GM04504 (cell line): ENCODE data around the gene ARMH3.

Experiments
- DNase-seq: peaks from one replicate; pipeline ENCODE4 v3.0.0-alpha.2; 2012; ENCODE audit warnings: low read depth

Gene ARMH3

DNA sequence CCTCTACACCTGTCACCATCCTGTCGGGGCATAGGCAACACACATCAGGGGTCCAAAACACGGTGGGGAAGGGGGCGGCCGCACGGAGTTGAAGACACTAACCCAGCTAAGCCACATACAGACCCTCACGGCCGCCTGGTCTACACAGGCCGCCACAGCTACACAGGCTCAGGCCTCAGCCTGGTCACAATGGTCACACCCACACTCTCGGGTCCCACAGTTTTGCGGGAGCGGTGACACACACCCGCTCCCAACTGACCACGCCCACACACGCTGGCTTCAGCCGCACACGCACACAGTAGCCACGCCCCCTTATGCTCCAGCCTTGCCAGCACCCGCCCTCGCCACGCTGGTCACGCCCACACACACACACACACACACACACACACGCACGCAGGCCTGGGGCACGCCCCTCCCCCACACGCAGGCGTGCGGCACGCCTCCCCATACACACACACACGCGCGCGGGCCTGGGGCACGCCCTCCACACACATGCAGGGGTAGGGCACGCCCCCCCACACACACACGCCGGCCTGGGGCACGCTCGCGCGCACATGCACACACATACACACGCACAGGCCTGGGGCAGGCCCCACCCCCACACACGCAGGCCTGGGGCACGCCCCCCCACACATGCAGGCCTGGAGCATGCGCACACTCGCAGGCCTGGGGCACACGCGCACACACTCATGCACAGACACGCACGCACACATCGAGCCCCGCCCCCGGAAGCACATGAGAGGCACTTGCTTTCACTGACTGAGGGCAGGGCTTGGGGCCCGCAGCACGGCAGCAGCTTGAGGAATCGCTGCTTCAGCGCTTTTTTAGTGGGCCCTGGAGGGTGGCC lies 225.4 kb downstream of the ARMH3 start:
- DNase-seq: peak; percentile 68

DNA sequence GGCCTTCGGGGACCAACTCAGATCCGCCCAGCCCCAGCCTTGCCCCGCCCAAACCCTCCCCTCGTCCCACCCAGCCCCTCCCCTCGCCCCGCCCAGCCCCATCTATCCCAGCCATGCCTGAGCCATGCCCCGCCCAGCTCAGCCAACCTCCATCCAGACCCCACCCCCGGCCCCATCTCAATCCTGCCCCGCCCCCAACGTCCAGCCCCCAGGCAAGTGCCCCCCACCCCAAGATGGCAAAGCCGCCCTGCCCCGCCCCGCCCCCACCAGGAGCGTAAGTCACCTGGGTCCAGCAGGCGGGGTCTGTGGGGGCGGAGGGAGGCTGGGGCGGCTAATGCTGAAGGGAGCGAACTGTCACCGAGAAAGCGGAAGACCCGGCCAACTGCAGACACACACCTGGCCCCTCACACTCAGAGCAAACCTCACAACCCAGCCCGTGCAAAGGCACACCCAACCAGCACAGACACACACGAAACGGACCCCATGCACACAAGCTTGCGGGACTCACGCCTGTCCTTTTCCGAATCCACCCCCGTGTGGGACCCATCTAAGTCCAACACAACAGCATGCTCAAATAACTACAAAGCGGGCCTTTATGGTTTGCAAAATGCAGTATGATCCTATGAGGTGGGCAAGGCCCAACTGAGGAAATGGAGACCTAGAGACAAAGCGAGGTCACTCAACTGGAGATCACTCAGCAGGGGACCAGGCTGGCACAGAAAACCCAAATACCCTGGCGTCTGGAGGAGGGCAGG lies 226.2 kb downstream of the ARMH3 start:
- no peak for DNase-seq

DNA sequence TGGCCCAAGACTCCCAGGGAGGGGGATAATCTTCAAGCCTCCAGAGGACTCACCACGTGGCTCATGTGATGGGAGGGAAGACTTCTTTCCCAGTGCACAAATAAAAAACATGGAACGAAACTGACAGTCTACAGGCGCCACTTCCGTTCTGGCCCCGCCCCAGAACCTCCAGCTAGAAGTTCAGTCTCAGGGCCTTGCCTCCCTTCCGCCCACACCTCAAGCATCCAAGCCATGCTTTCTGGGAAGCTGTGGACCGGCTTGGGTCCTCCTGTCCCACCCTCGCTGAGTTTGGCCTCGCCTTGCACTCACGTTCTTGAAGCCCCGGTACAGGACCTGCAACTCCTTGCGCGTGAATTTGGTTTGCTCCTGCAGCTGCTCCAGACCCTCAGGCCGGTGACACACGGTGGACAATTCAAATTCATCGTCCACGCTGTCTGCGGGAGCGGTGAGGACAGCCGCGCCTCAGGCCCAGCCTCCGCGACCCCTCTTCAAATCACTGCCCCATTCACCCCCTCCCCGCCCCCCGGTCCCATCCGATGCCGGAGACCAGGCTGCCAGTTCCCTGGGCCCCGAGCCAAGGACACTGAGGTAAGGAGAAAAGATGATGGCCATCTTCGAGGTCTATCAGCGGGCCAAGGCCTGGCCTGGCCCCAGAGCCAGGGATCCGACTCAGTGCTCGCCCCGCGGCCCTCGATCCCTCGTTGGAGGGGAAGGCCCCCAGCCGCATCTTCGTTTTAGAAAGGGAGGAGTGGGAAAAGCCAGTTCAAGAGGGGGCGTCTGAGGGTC lies 227.0 kb downstream of the ARMH3 start:
- no peak for DNase-seq

DNA sequence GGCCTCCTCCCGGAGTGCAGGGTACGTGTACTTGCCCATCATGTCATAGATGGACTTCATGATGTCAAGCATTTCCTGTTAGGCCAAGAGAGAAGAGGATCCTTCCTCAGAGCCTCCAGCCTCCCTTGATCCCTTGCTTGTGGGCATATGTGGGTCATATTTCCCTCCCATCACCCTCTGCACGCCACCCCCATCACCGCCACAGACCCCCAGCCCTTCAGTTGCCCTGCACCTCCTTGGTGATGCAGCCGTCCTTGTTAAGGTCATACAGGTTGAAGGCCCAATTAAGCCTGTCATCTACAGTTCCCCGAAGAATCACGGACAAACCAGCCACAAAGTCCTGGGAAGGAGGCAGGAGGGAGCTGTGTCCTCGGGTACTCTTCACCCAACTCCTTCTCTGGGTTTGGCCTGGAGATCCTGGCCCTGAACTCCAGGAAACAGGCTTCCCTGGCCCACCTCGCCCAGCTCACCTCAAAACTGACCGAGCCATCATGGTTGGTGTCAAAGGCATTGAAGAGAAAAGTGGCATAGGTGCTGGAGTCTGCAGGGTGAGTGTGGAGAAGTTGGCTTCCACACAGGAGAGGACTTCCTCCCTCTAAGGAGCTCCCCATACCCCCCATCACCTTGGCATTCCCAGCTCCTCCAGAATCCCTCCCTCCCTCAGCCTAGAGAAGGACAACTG lies 227.9 kb downstream of the ARMH3 start:
- DNase-seq: no peak

DNA sequence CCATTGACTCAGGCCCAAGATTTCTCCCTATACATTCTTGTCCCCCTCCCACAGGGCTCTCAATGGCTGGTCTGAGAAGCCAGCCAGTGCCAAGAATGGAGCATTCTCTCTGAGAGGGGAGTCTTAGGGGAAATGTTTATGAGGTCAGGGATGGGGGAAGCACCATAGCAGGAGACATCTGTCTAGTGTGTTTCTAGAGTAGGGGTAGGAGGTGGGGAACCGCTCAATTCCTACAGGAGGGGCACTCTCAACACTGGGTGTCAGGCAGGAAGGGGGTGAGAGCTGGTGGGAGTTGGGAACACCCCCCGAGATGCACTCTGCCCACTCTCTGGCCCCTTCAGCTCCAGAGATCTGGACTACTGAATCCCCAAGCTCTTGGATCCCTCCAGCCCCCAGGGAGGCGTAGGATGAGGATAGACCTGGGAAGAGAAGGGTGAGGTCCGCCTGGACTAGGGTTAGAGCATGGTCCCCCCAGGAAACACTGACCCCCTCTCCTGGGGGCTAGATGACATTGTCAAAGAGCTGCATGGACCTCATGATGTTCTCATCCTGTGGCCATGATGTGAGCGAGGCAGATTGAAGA lies 229.0 kb downstream of the ARMH3 start:
- no peak for DNase-seq

DNA sequence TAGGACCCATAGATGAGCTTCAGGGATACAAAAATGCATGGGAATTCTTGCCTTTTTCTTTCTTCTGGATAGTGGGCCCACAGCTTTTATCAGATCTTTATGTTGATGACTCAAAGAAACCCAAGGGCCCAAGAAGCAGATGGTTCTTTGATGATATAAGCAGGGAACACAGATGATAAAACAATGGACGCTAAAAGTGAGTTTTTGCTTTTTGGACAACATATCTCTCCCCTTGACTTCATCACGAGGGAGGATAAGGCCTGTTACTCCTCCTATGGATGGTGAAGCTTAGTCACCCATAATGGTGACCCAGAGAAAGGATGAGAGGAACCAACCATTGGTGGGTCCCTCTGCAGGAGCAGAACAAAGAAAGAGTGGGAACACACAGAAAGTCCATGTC lies 231.2 kb downstream of the ARMH3 start:
- no peak for DNase-seq

DNA sequence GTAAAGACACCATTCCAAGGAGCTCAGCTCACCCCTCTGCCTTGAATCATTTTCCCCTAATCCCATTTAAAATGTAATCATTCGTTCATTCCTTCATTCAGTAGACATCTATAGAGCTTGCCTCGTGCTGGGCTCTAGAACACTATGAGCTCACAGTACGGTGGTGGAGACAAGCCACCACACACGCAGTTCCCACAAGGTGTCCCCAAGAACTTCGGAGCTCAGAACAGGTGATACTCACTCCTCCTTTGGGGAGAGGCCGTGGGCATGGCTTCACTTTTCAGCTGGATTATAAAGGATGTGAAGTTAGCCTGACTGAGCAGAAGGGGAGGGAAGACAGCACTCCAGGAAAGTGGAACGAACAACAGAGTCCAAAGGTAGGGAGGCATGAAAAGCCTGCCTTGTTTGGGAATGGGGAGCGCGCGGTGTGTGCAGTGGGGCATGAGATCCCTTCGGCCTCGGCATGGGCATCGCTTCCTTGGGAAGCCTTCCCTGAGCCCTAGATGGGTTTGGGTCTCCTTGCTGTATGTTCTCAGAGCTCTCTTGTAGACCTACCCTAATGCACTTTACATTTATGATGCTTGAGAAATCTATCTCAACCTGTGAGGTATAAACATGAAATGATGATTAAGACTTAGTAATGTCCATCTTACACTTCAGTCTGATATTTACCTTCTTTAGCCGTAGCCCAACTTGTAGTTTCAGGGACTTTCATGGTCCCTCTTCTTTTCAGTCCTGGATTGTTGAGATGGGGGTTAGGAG lies 236.9 kb downstream of the ARMH3 start:
- DNase-seq: no peak

DNA sequence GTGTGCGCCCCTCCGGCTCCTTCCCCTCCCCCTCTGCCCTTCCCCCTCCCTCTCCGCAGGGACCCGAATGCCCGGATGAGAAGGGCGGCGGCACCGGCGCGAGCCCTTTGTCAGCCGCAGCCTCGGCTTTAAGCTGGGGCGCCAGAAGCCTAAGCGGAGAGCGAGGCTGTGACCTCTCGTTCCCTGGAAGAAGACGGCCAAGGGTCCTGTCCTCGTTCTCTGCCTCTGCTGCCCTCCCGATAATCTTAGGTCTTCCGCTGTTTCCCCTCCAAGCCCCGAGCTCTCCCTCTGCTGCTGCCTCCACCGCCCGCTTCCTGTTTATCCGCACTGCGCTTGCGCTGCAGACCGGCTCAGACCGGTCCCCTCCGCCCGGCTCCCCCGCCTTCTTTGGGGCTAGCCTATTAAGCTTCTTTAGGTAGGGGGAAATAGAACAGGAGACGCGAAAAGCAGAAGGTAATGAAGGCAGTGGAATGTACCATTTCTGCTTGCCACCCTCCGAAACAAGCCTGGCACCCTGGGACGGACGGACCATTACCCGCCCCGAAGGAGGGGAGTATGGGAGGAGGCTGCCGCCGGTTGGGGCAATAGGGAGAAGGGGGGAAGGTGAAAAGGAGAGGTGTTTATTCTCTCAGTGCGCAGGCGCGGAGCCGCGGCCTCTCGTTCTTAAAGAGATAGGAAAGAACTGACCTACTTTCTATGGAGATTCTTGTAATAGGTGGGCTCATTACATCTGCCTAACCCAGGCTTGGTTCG lies 237.7 kb downstream of the ARMH3 start, which contains the start of gene OGA:
TSS of gene OGA (minus strand) at position 326 of the 753 bp plus-strand sequence. CDS start 422 bp downstream, outside the sequence.
- DNase-seq: peak; percentile 100

DNA sequence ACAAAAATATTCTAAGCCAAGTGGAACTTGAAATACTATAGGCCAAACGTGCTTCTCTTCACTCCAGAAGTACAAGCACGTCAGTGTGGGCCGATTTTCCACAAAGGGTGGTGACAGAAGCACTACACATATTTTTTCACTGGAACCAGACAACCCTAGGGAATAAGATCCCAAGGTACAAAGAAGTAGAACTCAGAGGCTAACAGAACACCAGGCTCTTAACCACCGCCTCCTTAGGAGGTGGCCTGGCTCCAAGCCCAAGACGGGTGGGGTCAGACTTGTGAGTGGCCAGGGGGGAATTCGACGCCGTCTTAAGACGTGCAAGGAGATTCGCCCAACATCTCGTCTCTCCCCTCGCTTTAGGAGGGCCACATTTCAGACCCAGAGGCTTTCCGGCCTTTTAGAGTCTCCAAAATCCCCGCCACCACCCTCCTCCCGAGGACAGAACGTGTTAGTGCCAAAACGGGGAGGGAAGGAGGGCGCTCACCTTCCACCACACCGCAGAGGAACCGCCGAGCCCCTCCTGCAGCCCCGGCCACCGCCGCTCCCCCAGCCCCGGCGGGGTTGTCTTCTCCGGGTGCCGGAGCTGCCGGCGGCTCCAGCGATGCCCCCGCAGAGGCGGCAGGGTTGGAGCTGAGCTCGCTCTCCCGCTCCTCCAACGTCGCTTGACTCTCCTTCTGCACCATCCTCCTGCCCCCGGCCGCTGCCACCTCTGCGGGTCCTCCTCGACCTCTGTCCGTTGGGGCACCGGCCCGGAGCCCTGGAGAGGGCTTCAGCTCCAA lies 238.4 kb downstream of the ARMH3 start:
- DNase-seq: peak; percentile 88

DNA sequence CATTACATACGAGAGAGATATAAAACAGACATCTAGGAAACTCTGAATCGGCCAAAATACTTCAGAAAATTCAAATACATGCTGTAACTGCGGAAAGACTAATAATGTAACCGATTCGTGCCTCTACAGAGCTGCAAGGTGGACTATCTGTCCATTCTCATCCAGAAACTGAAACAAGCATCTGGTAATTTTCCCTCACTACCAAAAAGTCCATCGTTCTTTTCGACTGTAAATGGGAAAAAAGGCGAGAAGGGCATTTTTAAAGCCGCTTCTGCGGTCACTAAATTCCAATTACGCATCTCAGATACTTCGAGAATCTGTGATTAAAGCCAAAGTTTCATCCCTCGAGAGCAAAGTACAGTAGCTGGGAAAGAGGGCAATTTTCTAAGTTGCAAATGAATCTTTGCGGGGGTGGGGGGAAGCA lies 239.0 kb downstream of the ARMH3 start:
- no peak for DNase-seq

DNA sequence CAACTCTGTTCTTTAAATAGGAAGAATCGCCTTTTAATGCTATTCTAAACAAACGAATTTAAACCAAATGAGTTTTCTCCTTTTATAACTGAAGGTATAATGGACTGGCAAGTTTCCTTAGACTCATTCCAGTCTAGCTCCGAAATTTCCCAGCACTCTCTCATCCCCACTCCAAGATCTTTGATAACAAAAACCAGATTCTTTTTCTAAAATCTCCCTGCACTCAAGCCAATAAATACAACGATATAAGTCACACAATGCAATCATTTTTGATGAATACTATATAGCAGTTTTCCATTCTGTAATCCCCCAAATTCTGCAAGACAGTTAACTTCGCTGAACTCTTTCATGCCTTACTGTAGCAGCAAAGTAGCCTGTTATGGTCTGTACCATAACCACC lies 239.6 kb downstream of the ARMH3 start:
- DNase-seq: no peak

DNA sequence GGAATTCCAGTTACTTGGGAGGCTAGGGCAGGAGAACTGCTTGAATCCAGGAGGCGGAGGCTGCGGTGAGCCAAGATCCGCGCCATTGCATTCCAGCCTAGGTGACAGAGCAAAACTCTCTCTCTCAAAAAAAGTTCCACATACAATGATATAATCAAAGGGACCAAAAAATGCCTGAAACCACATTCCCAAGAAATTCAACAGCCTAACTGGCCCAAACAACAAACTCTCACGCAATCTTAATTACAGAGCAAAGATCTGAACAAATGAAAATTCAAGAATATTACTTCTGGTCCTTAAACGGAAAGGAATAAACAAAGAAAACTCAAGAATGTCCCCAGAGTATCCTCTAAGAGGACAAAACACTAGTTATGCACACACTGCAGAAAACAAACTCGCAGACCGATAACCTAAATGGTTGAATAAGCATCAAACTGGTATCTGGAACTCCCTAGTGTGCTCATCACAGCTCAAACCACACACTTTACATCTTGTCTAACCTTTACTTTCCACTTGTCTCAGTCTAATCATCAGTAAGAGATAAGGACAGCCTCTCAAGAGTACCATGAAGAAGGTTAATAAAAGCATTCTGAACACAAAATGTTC lies 241.4 kb downstream of the ARMH3 start:
- DNase-seq: no peak

DNA sequence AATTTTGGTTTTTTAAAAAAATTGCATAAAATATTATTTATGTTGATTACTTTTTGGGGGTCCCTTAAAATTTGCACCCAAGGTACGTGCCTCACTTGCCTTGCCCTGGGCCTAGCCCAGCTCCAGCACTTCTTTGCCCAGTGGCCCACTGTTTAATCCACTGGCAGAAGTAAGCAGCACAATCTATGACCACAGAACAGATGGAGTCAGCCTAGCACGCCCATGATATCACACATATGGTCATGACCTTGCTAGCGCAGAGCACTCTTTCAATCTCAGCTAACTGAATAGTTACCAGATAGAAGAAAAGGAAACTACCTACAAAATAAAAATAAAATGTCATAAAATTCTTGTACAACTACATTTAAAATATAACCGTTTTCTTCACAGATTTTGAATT lies 243.4 kb downstream of the ARMH3 start:
- no peak for DNase-seq

DNA sequence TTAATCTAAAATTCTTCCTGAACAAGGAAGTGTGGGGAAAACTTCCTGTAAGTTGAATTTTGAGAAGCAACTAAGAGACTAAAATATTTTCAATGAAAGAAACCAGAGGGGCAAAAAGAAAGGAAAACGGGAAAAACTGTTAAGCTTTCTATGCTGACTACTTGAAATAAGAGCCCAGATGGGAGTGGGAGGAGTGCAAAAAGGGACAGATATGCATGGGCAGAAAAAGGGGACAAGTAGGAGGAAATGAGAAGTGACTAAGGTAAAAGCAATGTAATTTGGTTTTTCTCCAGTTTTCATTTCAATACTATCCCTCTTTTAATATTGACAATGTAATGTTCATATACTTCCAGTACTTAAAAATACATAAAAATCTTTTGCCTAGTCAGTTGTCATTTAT lies 248.8 kb downstream of the ARMH3 start:
- DNase-seq: no peak

DNA sequence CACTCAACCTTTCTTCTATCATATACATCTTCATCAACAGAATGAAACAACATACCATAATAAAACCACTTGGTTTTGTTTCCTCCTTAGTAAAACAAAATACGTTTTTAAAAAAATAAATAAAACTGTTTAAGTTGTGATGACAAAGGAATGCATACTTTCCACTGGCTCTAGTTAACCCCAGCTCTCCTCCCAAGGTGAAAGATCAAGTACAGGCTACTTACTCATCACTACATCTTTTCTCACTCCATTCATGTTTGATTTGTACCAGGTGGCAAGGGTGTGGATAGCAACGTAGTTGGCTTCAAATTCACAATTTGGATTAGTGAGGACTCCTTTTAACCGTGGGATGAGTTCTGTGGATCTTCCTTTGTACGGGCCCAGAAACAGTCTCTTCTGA lies 252.5 kb downstream of the ARMH3 start:
- no peak for DNase-seq

DNA sequence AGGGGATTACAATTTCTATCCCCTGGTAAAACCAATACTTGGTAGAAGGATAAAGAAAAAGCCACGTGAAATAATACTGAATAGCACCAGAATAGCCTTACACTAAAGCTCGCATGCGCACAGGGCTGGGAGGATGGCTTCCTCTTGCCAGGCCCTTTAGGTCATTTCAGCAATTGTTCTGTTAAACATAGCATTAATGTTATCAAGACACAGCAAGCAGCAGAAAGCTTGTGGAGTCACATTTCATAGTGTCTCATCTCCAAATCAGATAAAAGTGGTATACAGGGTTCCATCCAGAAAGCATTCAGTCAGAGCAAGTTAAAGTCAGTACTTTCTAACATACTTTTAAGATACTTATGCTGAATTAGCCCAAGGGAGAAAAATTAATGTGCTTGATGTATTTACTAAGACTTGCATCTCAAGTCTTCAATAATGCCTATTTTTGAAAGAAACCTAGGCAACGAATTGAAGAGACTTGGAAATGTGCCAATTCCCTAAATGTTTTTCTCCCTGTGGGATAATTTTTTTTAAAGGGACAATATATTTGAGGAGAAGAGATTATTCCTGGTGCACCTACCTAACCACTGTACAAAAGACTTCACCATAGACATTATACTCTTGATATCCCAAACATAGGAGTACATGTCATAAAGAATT lies 258.4 kb downstream of the ARMH3 start:
- no peak for DNase-seq
